Pancreas (tissue), 10 donors: Measurements from ENCODE around the gene NUDT16. TPM values are rescaled to one million over a fixed set of nuclear protein-coding genes. Genes with fewer than 3 reads are reported as not detected.
A peak's percentile ranks its signal among the peaks of the same experiment; 100 is the strongest.

ENCODE experiments used
- ATAC-seq, 4 donors: fragments of 200-7000 bp; cut with Tn5 transposase; one replicate each; pipeline versions ENCODE4 v1.8.0 to v1.9.1; 2020; ENCODE audit warnings: mild to moderate bottlenecking in 4 of 4, moderate library complexity in 4 of 4
- DNase-seq, 6 donors: peaks; one replicate each; pipeline ENCODE4 v3.0.0-alpha.2; 2020
- FAIRE-seq: peaks from 2 replicates; lab custom pipeline; 2012; peaks lifted over from hg19 to GRCh38; lab: Jason Lieb, UNC
- H3K27ac ChIP-seq, 4 donors: fragments of 200-600 bp; sonication (generic); 1 replicate in 3 of 4; 2 replicates in 1 of 4; pipeline versions ENCODE4 v1.5.0 to v1.8.0; 2020
- H3K27me3 ChIP-seq, 4 donors: fragments of 200-600 bp; one replicate each; pipeline ENCODE4 v1.8.0; 2021
- H3K36me3 ChIP-seq, 3 donors: fragments of 200-600 bp; sonication (generic) in 1 of 3; one replicate each; pipeline versions ENCODE4 v1.5.0 to v1.8.0; 2020 to 2021
- H3K4me1 ChIP-seq, 3 donors: fragments of 200-600 bp; one replicate each; pipeline ENCODE4 v1.8.0; 2021
- H3K4me3 ChIP-seq, 4 donors: fragments of 200-600 bp; sonication (generic) in 2 of 4; one replicate each; pipeline versions ENCODE4 v1.5.0 to v1.8.0; 2020 to 2021
- H3K9me3 ChIP-seq, 4 donors: fragments of 200-600 bp; one replicate each; pipeline ENCODE4 v1.8.0; 2021
- CTCF ChIP-seq, 4 donors: fragments of 200-600 bp; sonication (generic) in 3 of 4; IDR thresholded peaks; one replicate each; pipeline versions ENCODE4 v1.5.0 to v1.8.0; 2021; ENCODE audit warnings: antibody characterized with exemption in 4 of 4
- WGBS, 2 donors: extraction: QIAGEN DNeasy Blood & Tissue Kit; methylation state at CpG; one replicate each; pipeline ENCODE4 v1.1.7; 2013; 5-methylcytosine and 5-hydroxymethylcytosine counted together
- intact Hi-C, 3 donors: fragments of 100-400 bp; cut with DNase I; formaldehyde crosslinking; loops; one replicate each; pipeline versions ENCODE4 v1.11.1 to v1.14.2; 2022
- polyA plus RNA-seq, 2 donors: library from polyadenylated mRNA; stranded (reverse); fragments of 200-250 nt; gene quantifications; one replicate each; pipeline ENCODE4 v1.2.3, GENCODE V29; 2013
- total RNA-seq, 6 donors: library from RNA; stranded (reverse); fragmentation: NEBNext Ultra II Directional in 4 of 6; extraction: Animal tissue kit (Norgen Biotek cat#: 25700) in 4 of 6; gene quantifications; one replicate each; pipeline versions ENCODE4 v1.2.1 to v1.2.4, GENCODE V29; 2021 to 2023
- donor health status: healthy with polysubstance abuse.
- donor health status: DM: no; HTN: no; CAD: no; lungs with moderate emphysema.
- donor health status: DM: no; HTN: no; CAD: no.
- donor health status: control.
- donor health status: control.
- donor health status: Bipolar disorder and iron deficiency.
- donor health status: DM: yes; HTN: yes; CAD: no.
- donor health status: DM: no; HTN: no; CAD: no.
- donor health status: DM: no; HTN: no; CAD: no.
- donor health status: DM: yes; HTN: yes; CAD: no.

The NUDT16 gene
- total and polyA plus RNA-seq, 8 donors: 4.1 to 14.1 (median 9.2) TPM

- no peak for TF ChIP-seq CTCF (IDR thresholded peaks at IDR 0.05)
- Histone ChIP-seq H3K4me3 (no peak overlapping the region), H3K27me3 (no peaks in the 10 kb centered on the region), H3K9me3 (no peaks in the 10 kb centered on the region), H3K36me3 (no peaks in the 10 kb centered on the region), H3K4me1 (peaks cover 0 to 10% (median 0%) of the 10 kb centered on the region in 3 donors), H3K27ac (no peak overlapping the region)
- FAIRE-seq (no peak), ATAC-seq (no peak), DNase-seq (no peak)
- intact Hi-C loops: no loop called here
- 89 to 93% methylated on average over 5 of the region's 5 CpGs for WGBS, 2 donors
Measured at GRCh38 chr3:131349454-131349853, 32.1 kb upstream of the NUDT16 start.

GRCh38 chr3:131349946-131350347, 31.6 kb upstream of the NUDT16 start:
- ATAC-seq: peak in 2 of 4 donors; percentile 11 to 17
- 92 to 95% methylated on average over 4 of the region's 4 CpGs for WGBS, 2 donors

GRCh38 chr3:131350506-131350905, 31.1 kb upstream of the NUDT16 start:
- FAIRE-seq (no peak), DNase-seq (no peak), ATAC-seq (no peak)
- Histone ChIP-seq H3K4me1 (peaks cover 0 to 10% (median 0%) of the 10 kb centered on the region in 3 donors), H3K4me3 (no peak overlapping the region), H3K9me3 (no peaks in the 10 kb centered on the region), H3K36me3 (no peaks in the 10 kb centered on the region), H3K27me3 (no peaks in the 10 kb centered on the region), H3K27ac (no peak overlapping the region)
- intact Hi-C loops: no loop called here
- 100% methylated on average over 1 of the region's 1 CpG for WGBS, 2 donors
- TF ChIP-seq CTCF (IDR thresholded peaks at IDR 0.05): no peak

More at GRCh38 chr3:131349946-131350347, 31.6 kb upstream of the NUDT16 start:
- H3K9me3 ChIP-seq: no peaks in the 10 kb centered on the region
- H3K4me1 ChIP-seq: peaks cover 0 to 10% (median 0%) of the 10 kb centered on the region in 3 donors
- no peaks in the 10 kb centered on the region for H3K27me3 ChIP-seq
- TF ChIP-seq CTCF (IDR thresholded peaks at IDR 0.05): no peak
- no peaks in the 10 kb centered on the region for H3K36me3 ChIP-seq
- no peak overlapping the region for H3K4me3 ChIP-seq
- intact Hi-C loops: no loop called here
- no peak overlapping the region for H3K27ac ChIP-seq
- DNase-seq (no peak), FAIRE-seq (no peak)

GRCh38 chr3:131353016-131353877, 28.3 kb upstream of the NUDT16 start:
- WGBS, 2 donors: 46 to 47% methylated on average over 2 of the region's 2 CpGs
- H3K9me3 ChIP-seq: no peaks in the 10 kb centered on the region
- FAIRE-seq (no peak), DNase-seq (no peak), ATAC-seq (peak in 1 of 4 donors; percentile 31)
- H3K27ac ChIP-seq: peak overlapping the region in 1 of 4 donors; percentile 3
- no peaks in the 10 kb centered on the region for H3K27me3 ChIP-seq
- intact Hi-C loops: no loop called here
- H3K4me3 ChIP-seq: no peak overlapping the region
- H3K36me3 ChIP-seq: no peaks in the 10 kb centered on the region
- peaks cover 0 to 10% (median 0%) of the 10 kb centered on the region in 3 donors for H3K4me1 ChIP-seq
- no peak for TF ChIP-seq CTCF (IDR thresholded peaks at IDR 0.05)

- no peaks in the 10 kb centered on the region for H3K9me3 ChIP-seq
- intact Hi-C loops: no loop called here
- FAIRE-seq: no peak
Measured at GRCh38 chr3:131353986-131354385, 27.6 kb upstream of the NUDT16 start.

More at GRCh38 chr3:131353986-131354385, 27.6 kb upstream of the NUDT16 start:
- no peak for TF ChIP-seq CTCF (IDR thresholded peaks at IDR 0.05)
- DNase-seq (no peak), ATAC-seq (no peak)
- H3K4me1 ChIP-seq: peaks cover 0 to 10% (median 0%) of the 10 kb centered on the region in 3 donors
- 57 to 60% methylated on average over 2 of the region's 2 CpGs for WGBS, 2 donors
- no peak overlapping the region for H3K4me3 ChIP-seq
- no peaks in the 10 kb centered on the region for H3K27me3 ChIP-seq
- no peaks in the 10 kb centered on the region for H3K36me3 ChIP-seq
- peak overlapping the region in 1 of 4 donors; percentile 3 for H3K27ac ChIP-seq
